IPS DF 6.9 (cell line): Measurements from ENCODE around the gene UCP3.

ENCODE experiments used
- DNase-seq: peaks from one replicate; pipeline ENCODE4 v3.0.0-alpha.2; 2013; ENCODE audit warnings: low read depth, low spot score
- H3K27ac ChIP-seq: one replicate; pipeline ENCODE4 v1.5.1; 2013; ENCODE audit warnings: low read length, control low read depth
- H3K27me3 ChIP-seq: 2 replicates; pipeline ENCODE4 v1.6.1; 2013; ENCODE audit warnings: mild to moderate bottlenecking, low read length; ENCODE audit not compliant: control insufficient read depth, insufficient read depth
- H3K36me3 ChIP-seq: 2 replicates; pipeline ENCODE4 v1.6.1; 2013; ENCODE audit warnings: low read length; ENCODE audit not compliant: control insufficient read depth, insufficient read depth
- H3K4me1 ChIP-seq: 2 replicates; pipeline ENCODE4 v1.6.1; 2013; ENCODE audit warnings: low read length; ENCODE audit not compliant: control insufficient read depth, insufficient read depth
- H3K4me3 ChIP-seq: 2 replicates; pipeline ENCODE4 v1.5.1; 2013; ENCODE audit warnings: mild to moderate bottlenecking, low read length
- H3K9me3 ChIP-seq: 2 replicates; pipeline ENCODE4 v1.6.1; 2013; ENCODE audit warnings: low read length, inconsistent platforms; ENCODE audit not compliant: control insufficient read depth, insufficient read depth
- WGBS: extraction: QIAGEN DNeasy Blood & Tissue Kit; methylation state at CpG from one replicate; pipeline ENCODE4 v1.1.7; 2013; ENCODE audit warnings: mixed read lengths, missing lambda C conversion rate; ENCODE audit not compliant: insufficient read length, insufficient coverage; 5-methylcytosine and 5-hydroxymethylcytosine counted together

UCP3 gene

GRCh38 chr11:73976451-73977151 lies 32.3 kb downstream of the UCP3 start:
- peaks cover 4% of the 10 kb centered on the region; the same call in 1 of the 2 replicates for H3K4me1 ChIP-seq
- H3K27ac ChIP-seq: no peak overlapping the region
- no CpG with 5 or more reads among the region's 14 CpGs for WGBS
- no peaks in the 10 kb centered on the region for H3K9me3 ChIP-seq
- DNase-seq: no peak
- H3K4me3 ChIP-seq: no peak overlapping the region
- H3K27me3 ChIP-seq: no peaks in the 10 kb centered on the region
- peaks cover 45% of the 10 kb centered on the region for H3K36me3 ChIP-seq

GRCh38 chr11:73975479-73975757 lies 33.5 kb downstream of the UCP3 start:
- no peak for DNase-seq
- Histone ChIP-seq H3K9me3 (no peaks in the 10 kb centered on the region), H3K36me3 (peaks cover 41% of the 10 kb centered on the region), H3K4me3 (no peak overlapping the region), H3K4me1 (no peaks in the 10 kb centered on the region), H3K27ac (no peak overlapping the region), H3K27me3 (no peaks in the 10 kb centered on the region)
- no CpG with 5 or more reads among the region's 6 CpGs for WGBS

GRCh38 chr11:73974604-73975478 lies 34.0 kb downstream of the UCP3 start:
- Histone ChIP-seq H3K36me3 (peaks cover 39% of the 10 kb centered on the region), H3K27me3 (no peaks in the 10 kb centered on the region), H3K4me3 (no peak overlapping the region), H3K9me3 (no peaks in the 10 kb centered on the region), H3K27ac (no peak overlapping the region), H3K4me1 (no peaks in the 10 kb centered on the region)
- DNase-seq: no peak
- WGBS: 100% methylated on average over 1 of the region's 13 CpGs

- H3K36me3 ChIP-seq: peaks cover 31% of the 10 kb centered on the region
- no peak for DNase-seq
- no peak overlapping the region for H3K27ac ChIP-seq
- no peaks in the 10 kb centered on the region for H3K9me3 ChIP-seq
- no CpG with 5 or more reads among the region's 11 CpGs for WGBS
- H3K4me1 ChIP-seq: no peaks in the 10 kb centered on the region
- H3K27me3 ChIP-seq: no peaks in the 10 kb centered on the region
- H3K4me3 ChIP-seq: no peak overlapping the region
Observed at GRCh38 chr11:73972620-73973449, 36.0 kb downstream of the UCP3 start.

GRCh38 chr11:73972187-73972586 lies 36.7 kb downstream of the UCP3 start:
- Histone ChIP-seq H3K4me3 (no peak overlapping the region), H3K36me3 (peaks cover 24% of the 10 kb centered on the region), H3K27me3 (no peaks in the 10 kb centered on the region), H3K9me3 (no peaks in the 10 kb centered on the region), H3K4me1 (no peaks in the 10 kb centered on the region), H3K27ac (no peak overlapping the region)
- WGBS: no CpG with 5 or more reads among the region's 1 CpG
- no peak for DNase-seq

GRCh38 chr11:73971175-73971719 lies 37.6 kb downstream of the UCP3 start:
- no peak overlapping the region for H3K27ac ChIP-seq
- no CpG with 5 or more reads among the region's 6 CpGs for WGBS
- no peak overlapping the region for H3K4me3 ChIP-seq
- DNase-seq: no peak
- H3K27me3 ChIP-seq: no peaks in the 10 kb centered on the region
- peaks cover 16% of the 10 kb centered on the region for H3K36me3 ChIP-seq
- no peaks in the 10 kb centered on the region for H3K9me3 ChIP-seq
- no peaks in the 10 kb centered on the region for H3K4me1 ChIP-seq

- Histone ChIP-seq H3K4me3 (no peak overlapping the region), H3K36me3 (peaks cover 8% of the 10 kb centered on the region), H3K4me1 (peaks cover 2% of the 10 kb centered on the region; the same call in 1 of the 2 replicates), H3K27ac (no peak overlapping the region), H3K27me3 (no peaks in the 10 kb centered on the region), H3K9me3 (no peaks in the 10 kb centered on the region)
- DNase-seq: no peak
- no CpG with 5 or more reads among the region's 13 CpGs for WGBS
Observed at GRCh38 chr11:73969991-73970800, 38.7 kb downstream of the UCP3 start.

GRCh38 chr11:73969091-73969490 lies 39.8 kb downstream of the UCP3 start:
- WGBS: no CpG with 5 or more reads among the region's 2 CpGs
- Histone ChIP-seq H3K27me3 (no peaks in the 10 kb centered on the region), H3K4me3 (no peak overlapping the region), H3K9me3 (no peaks in the 10 kb centered on the region), H3K36me3 (no peaks in the 10 kb centered on the region), H3K4me1 (peaks cover 2% of the 10 kb centered on the region; the same call in 1 of the 2 replicates), H3K27ac (no peak overlapping the region)
- DNase-seq: no peak

- Histone ChIP-seq H3K27me3 (no peaks in the 10 kb centered on the region), H3K36me3 (no peaks in the 10 kb centered on the region), H3K27ac (no peak overlapping the region), H3K9me3 (no peaks in the 10 kb centered on the region), H3K4me1 (peaks cover 2% of the 10 kb centered on the region; the same call in 1 of the 2 replicates), H3K4me3 (no peak overlapping the region)
- no CpG with 5 or more reads among the region's 15 CpGs for WGBS
- DNase-seq: no peak
Observed at GRCh38 chr11:73968356-73968966, 40.4 kb downstream of the UCP3 start.
